ENCODE measurements around the gene LRFN3.

GRCh38 chr19:35921012-35921411 lies 15.2 kb upstream of the LRFN3 start:
- TF ChIP-seq RCOR1 (IDR thresholded peaks at IDR 0.05; ENCODE audit: insufficient replicate concordance, low read length) = no peak
- no peak for TF ChIP-seq POLR2A (IDR thresholded peaks at IDR 0.05; ENCODE audit: low read depth, low read length)
- TF ChIP-seq CTCF (conservative IDR thresholded peaks at IDR 0.05; ENCODE audit: low read depth, low read length) = no peak
- no peak for TF ChIP-seq RFX5 (IDR thresholded peaks at IDR 0.05; ENCODE audit: low read depth, low read length)
